Stimulated activated naive CD8-positive, alpha-beta T cell treated with anti-CD3 and anti-CD28 coated beads, Interleukin-15, Interleukin-2, amounts not matched to agents 100 ng/mL and 50 ng/mL, for 24 hours (primary cell): ENCODE data around the gene MATK.

ENCODE experiments used
- H3K27ac Mint-ChIP-seq: one replicate; pipeline ENCODE4 v1.8.0; 2021; ENCODE audit warnings: mild to moderate bottlenecking, mixed read lengths
- H3K27me3 Mint-ChIP-seq: one replicate; pipeline ENCODE4 v1.8.0; 2021; ENCODE audit warnings: mixed read lengths
- H3K36me3 Mint-ChIP-seq: one replicate; pipeline ENCODE4 v1.8.0; 2021; ENCODE audit warnings: low read depth, mixed read lengths
- H3K4me1 Mint-ChIP-seq: one replicate; pipeline ENCODE4 v1.8.0; 2021; ENCODE audit warnings: low read depth, mixed read lengths
- H3K4me3 Mint-ChIP-seq: one replicate; pipeline ENCODE4 v1.8.0; 2021; ENCODE audit warnings: mild to moderate bottlenecking, mixed read lengths
- H3K9me3 Mint-ChIP-seq: one replicate; pipeline ENCODE4 v1.8.0; 2021; ENCODE audit warnings: mixed read lengths

Gene MATK

GRCh38 chr19:3737487-3738205 is 48.5 kb downstream of the MATK start:
- no peaks in the 10 kb centered on the region for H3K36me3 Mint-ChIP-seq
- H3K4me3 Mint-ChIP-seq: no peak overlapping the region
- H3K27ac Mint-ChIP-seq: no peak overlapping the region
- H3K4me1 Mint-ChIP-seq: peaks cover 18% of the 10 kb centered on the region
- no peaks in the 10 kb centered on the region for H3K9me3 Mint-ChIP-seq
- no peaks in the 10 kb centered on the region for H3K27me3 Mint-ChIP-seq

DNA sequence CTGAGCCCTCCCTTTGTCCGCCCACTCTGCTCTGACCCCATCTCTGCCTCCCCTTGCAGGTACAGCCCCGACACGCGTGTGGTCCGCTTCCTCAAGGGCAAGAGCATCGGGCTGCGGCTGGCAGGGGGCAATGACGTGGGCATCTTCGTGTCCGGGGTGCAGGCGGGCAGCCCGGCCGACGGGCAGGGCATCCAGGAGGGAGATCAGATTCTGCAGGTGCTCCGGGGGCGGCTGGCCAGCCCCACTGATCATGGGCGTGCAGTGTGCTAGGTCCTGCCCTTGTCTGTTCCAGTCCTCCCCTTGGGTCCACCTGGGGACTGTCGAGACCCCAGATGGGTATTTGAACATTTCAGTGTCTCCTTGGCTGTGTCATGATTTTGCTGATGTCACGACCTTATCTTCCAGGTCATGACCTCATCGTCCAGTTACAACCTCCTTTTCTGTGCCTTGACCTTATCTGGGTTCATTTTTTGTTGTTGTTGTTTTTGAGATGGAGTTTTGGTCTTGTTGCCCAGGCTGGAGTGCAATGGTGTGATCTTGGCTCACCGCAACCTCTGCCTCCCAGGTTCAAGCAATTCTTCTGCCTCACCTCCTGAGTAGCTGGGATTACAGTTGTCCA is 50.0 kb downstream of the MATK start:
- H3K36me3 Mint-ChIP-seq: no peaks in the 10 kb centered on the region
- no peak overlapping the region for H3K27ac Mint-ChIP-seq
- H3K9me3 Mint-ChIP-seq: no peaks in the 10 kb centered on the region
- H3K4me1 Mint-ChIP-seq: peaks cover 18% of the 10 kb centered on the region
- no peak overlapping the region for H3K4me3 Mint-ChIP-seq
- no peaks in the 10 kb centered on the region for H3K27me3 Mint-ChIP-seq

- H3K9me3 Mint-ChIP-seq: no peaks in the 10 kb centered on the region
- no peak overlapping the region for H3K27ac Mint-ChIP-seq
- H3K4me1 Mint-ChIP-seq: peaks cover 11% of the 10 kb centered on the region
- H3K27me3 Mint-ChIP-seq: no peaks in the 10 kb centered on the region
- H3K4me3 Mint-ChIP-seq: no peak overlapping the region
- H3K36me3 Mint-ChIP-seq: no peaks in the 10 kb centered on the region
These were observed 51.9 kb downstream of the MATK start for GRCh38 chr19:3734310-3734600.

DNA sequence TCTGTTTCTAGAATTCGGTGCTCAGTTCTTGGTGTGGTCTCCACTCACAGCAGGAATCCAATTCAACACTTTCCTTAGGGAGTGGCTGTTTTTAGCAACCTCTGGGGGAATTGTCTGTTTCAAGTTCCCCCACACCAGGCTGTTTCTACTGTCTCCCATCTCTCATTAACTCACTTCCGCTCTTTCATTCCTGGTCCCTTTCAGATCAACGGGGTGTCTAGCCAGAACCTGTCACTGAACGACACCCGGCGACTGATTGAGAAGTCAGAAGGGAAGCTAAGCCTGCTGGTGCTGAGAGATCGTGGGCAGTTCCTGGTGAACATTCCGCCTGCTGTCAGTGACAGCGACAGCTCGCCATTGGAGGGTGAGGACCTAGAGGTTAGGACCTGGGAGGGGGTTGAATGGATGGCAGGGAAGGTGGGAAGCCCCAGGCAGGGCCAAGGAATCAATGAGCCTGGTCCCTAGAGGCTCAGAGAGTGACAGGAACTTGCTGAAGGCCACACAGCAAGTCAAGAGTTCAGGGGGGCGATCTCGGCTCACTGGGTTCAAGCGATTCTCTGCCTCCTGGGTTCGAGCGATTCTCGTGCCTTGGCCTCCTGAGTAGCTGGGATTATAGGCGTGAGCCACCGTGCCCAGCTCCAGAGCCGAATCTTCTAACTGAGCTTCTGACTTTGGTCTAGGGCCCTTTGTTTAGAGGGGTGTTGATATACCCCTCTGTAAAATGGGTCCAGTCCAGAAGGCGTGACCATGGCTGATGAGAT is 52.5 kb downstream of the MATK start:
- Mint-ChIP-seq H3K4me1 (peaks cover 6% of the 10 kb centered on the region), H3K9me3 (no peaks in the 10 kb centered on the region), H3K27ac (no peak overlapping the region), H3K36me3 (no peaks in the 10 kb centered on the region), H3K27me3 (no peaks in the 10 kb centered on the region), H3K4me3 (no peak overlapping the region)

DNA sequence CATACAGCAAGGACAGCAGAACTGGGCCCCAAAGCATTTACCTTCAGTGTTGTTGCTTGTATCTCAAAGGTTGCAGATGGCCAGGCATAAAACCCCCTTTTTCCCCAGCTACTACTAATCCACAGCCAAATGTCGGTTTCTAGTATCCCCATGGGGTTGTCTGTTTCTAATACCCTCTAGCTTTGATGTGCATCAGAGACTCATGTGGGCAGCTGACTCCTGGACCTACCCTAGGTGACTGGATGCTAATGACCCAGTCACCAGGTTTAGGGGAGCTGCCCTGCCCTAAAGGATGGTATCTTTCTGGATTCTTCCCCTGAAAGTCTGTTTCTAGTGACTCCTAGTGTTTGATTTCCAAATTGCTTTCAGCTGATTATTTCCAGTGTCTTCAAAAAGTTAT is 54.1 kb downstream of the MATK start:
- H3K27me3 Mint-ChIP-seq: no peaks in the 10 kb centered on the region
- H3K27ac Mint-ChIP-seq: no peak overlapping the region
- no peaks in the 10 kb centered on the region for H3K36me3 Mint-ChIP-seq
- no peaks in the 10 kb centered on the region for H3K9me3 Mint-ChIP-seq
- no peaks in the 10 kb centered on the region for H3K4me1 Mint-ChIP-seq
- H3K4me3 Mint-ChIP-seq: no peak overlapping the region

GRCh38 chr19:3730457-3730958 is 55.7 kb downstream of the MATK start:
- H3K27ac Mint-ChIP-seq: no peak overlapping the region
- no peaks in the 10 kb centered on the region for H3K27me3 Mint-ChIP-seq
- H3K4me1 Mint-ChIP-seq: no peaks in the 10 kb centered on the region
- no peaks in the 10 kb centered on the region for H3K9me3 Mint-ChIP-seq
- H3K36me3 Mint-ChIP-seq: no peaks in the 10 kb centered on the region
- H3K4me3 Mint-ChIP-seq: no peak overlapping the region
